IMR-90 (cell line): ENCODE results near the gene CDK7. TPM values are rescaled to one million over a fixed set of nuclear protein-coding genes. Genes with fewer than 3 reads are reported as not detected.

Source experiments
- ATAC-seq: fragments of 200-7000 bp; cut with Tn5 transposase; 2 replicates; pipeline ENCODE4 v1.9.1; 2020; ENCODE audit warnings: low read depth, mild to moderate bottlenecking, moderate library complexity
- BruUV-seq: library from RNA; stranded (reverse); fragments of 400-500 nt; replicated peaks from 2 replicates; lab custom pipeline; 2021; lab: Mats Ljungman, UMichigan
- CTCF ChIA-PET: fragments of 300-600 bp; formaldehyde crosslinking; extraction: SDS; loops from one replicate; lab custom pipeline; 2021; ENCODE audit warnings: antibody characterized with exemption; lab: Yijun Ruan, JAX
- POLR2A ChIA-PET: fragments of 300-600 bp; sonication (Branson Sonifier 250); formaldehyde crosslinking; loops from one replicate; lab custom pipeline; 2022; ENCODE audit warnings: antibody characterized with exemption; ENCODE audit not compliant: unreplicated experiment; lab: Charles Lee
- DNase-seq: peaks from one replicate; pipeline ENCODE4 v3.0.0; 2013
- H2AFZ ChIP-seq: replicated peaks from 2 replicates; pipeline ENCODE3; 2013; ENCODE audit warnings: low read length, mild to moderate bottlenecking; ENCODE audit not compliant: poor library complexity
- H2AK5ac ChIP-seq: 2 replicates; pipeline ENCODE4 v1.6.1; 2013; ENCODE audit warnings: low read depth, low read length, inconsistent platforms
- H2AK9ac ChIP-seq: replicated peaks from 2 replicates; pipeline ENCODE3; 2013; ENCODE audit warnings: mild to moderate bottlenecking, low read depth, low read length, moderate library complexity; ENCODE audit not compliant: poor library complexity
- H2BK120ac ChIP-seq: 2 replicates; pipeline ENCODE4 v1.6.1; 2013; ENCODE audit warnings: low read depth, low read length, inconsistent platforms
- H2BK15ac ChIP-seq: 3 replicates; pipeline ENCODE4 v1.6.1; 2013; ENCODE audit warnings: low read depth, low read length, inconsistent platforms
- H2BK20ac ChIP-seq: 2 replicates; pipeline ENCODE4 v1.6.1; 2013; ENCODE audit warnings: low read depth, mild to moderate bottlenecking, inconsistent platforms, low read length, moderate library complexity
- H2BK5ac ChIP-seq: 2 replicates; pipeline ENCODE4 v1.6.1; 2013; ENCODE audit warnings: mild to moderate bottlenecking, low read depth, low read length, inconsistent platforms; ENCODE audit not compliant: poor library complexity, severe bottlenecking
- H3K14ac ChIP-seq: replicated peaks from 2 replicates; pipeline ENCODE4 v1.6.1; 2013; ENCODE audit warnings: low read depth, low read length, inconsistent platforms
- H3K18ac ChIP-seq: 2 replicates; pipeline ENCODE4 v1.6.1; 2013; ENCODE audit warnings: low read depth, low read length, control low read depth
- H3K23ac ChIP-seq: 2 replicates; pipeline ENCODE4 v1.6.1; 2013; ENCODE audit warnings: low read depth, low read length, inconsistent platforms
- H3K27ac ChIP-seq: 2 replicates; pipeline ENCODE4 v1.5.1; 2013; ENCODE audit warnings: mild to moderate bottlenecking, control low read depth, low read length; ENCODE audit not compliant: insufficient read depth
- H3K27me3 ChIP-seq: 2 replicates; pipeline ENCODE4 v1.6.1; 2013; ENCODE audit warnings: low read length; ENCODE audit not compliant: control insufficient read depth, insufficient read depth
- H3K36me3 ChIP-seq: 2 replicates; pipeline ENCODE4 v1.6.1; 2013; ENCODE audit warnings: low read length, mixed read lengths; ENCODE audit not compliant: control insufficient read depth, insufficient read depth
- H3K4ac ChIP-seq: 2 replicates; pipeline ENCODE4 v1.6.1; 2013; ENCODE audit warnings: low read depth, low read length, inconsistent platforms
- H3K4me1 ChIP-seq: 2 replicates; pipeline ENCODE4 v1.6.1; 2013; ENCODE audit warnings: low read length, mixed read lengths; ENCODE audit not compliant: control insufficient read depth, insufficient read depth
- H3K4me2 ChIP-seq: 2 replicates; pipeline ENCODE4 v1.6.1; 2013; ENCODE audit warnings: low read depth, mild to moderate bottlenecking, control low read depth, low read length, moderate library complexity
- H3K4me3 ChIP-seq: 2 replicates; pipeline ENCODE4 v1.5.1; 2013; ENCODE audit warnings: low read depth, mild to moderate bottlenecking, control low read depth, low read length, moderate library complexity; ENCODE audit not compliant: insufficient read depth
- H3K56ac ChIP-seq: 2 replicates; pipeline ENCODE4 v1.6.1; 2013; ENCODE audit warnings: low read length, inconsistent platforms; ENCODE audit not compliant: insufficient read depth; ENCODE audit errors: extremely low read depth
- H3K79me1 ChIP-seq, 2 experiments: 2 replicates each; pipeline ENCODE4 v1.6.1; 2013; ENCODE audit warnings: low read length in 2 of 2, inconsistent platforms in 1 of 2, low read depth in 1 of 2
- H3K9ac ChIP-seq: 2 replicates; pipeline ENCODE4 v1.6.1; 2013; ENCODE audit warnings: low read depth, low read length, control low read depth
- H3K9me1 ChIP-seq: 2 replicates; pipeline ENCODE4 v1.6.1; 2013; ENCODE audit warnings: low read length, inconsistent platforms; ENCODE audit not compliant: insufficient read depth
- H3K9me3 ChIP-seq: 2 replicates; pipeline ENCODE4 v1.6.1; 2013; ENCODE audit warnings: low read length; ENCODE audit not compliant: control insufficient read depth, insufficient read depth
- H4K20me1 ChIP-seq: 2 replicates; pipeline ENCODE4 v1.6.1; 2013; ENCODE audit warnings: low read length, inconsistent platforms; ENCODE audit not compliant: insufficient read depth
- H4K5ac ChIP-seq: 2 replicates; pipeline ENCODE4 v1.6.1; 2013; ENCODE audit warnings: mild to moderate bottlenecking, low read depth, low read length, control low read depth
- H4K8ac ChIP-seq, 2 experiments: 2 replicates each; pipeline ENCODE4 v1.6.1; 2013; ENCODE audit warnings: low read depth in 2 of 2, low read length in 2 of 2, control low read depth in 1 of 2, inconsistent platforms in 1 of 2
- H4K91ac ChIP-seq: 2 replicates; pipeline ENCODE4 v1.6.1; 2013; ENCODE audit warnings: low read depth, low read length, inconsistent platforms; ENCODE audit not compliant: insufficient read depth
- BHLHE40 ChIP-seq: fragments of 150-350 bp; IDR thresholded peaks from 2 replicates; pipeline ENCODE4 v1.6.1; 2016; ENCODE audit warnings: mild to moderate bottlenecking, low read depth, low read length
- CEBPB ChIP-seq: IDR thresholded peaks from 2 replicates; pipeline ENCODE4 v1.6.1; 2012; ENCODE audit warnings: low read depth, low read length, improper control_type of control experiment
- CHD1 ChIP-seq: IDR thresholded peaks from 2 replicates; pipeline ENCODE4 v1.6.1; 2012; ENCODE audit warnings: low read depth, low read length, improper control_type of control experiment
- CTCF ChIP-seq: conservative IDR thresholded peaks from 2 replicates; pipeline ENCODE4 v1.5.1; 2012; ENCODE audit warnings: mild to moderate bottlenecking, low read depth, low read length, improper control_type of control experiment
- FOS ChIP-seq: fragments of 150-350 bp; IDR thresholded peaks from 2 replicates; pipeline ENCODE4 v1.6.1; 2016; ENCODE audit warnings: low read depth, low read length
- MAFK ChIP-seq: IDR thresholded peaks from 2 replicates; pipeline ENCODE4 v1.6.1; 2012; ENCODE audit warnings: low read depth, low read length, improper control_type of control experiment
- MAZ ChIP-seq: IDR thresholded peaks from 2 replicates; pipeline ENCODE4 v1.6.1; 2012; ENCODE audit warnings: low read depth, mild to moderate bottlenecking, low read length, improper control_type of control experiment, moderate library complexity, borderline replicate concordance
- MXI1 ChIP-seq: IDR thresholded peaks from 2 replicates; pipeline ENCODE4 v1.6.1; 2012; ENCODE audit warnings: low read depth, mild to moderate bottlenecking, low read length, moderate library complexity, borderline replicate concordance
- NFE2L2 ChIP-seq: fragments of 150-350 bp; IDR thresholded peaks from 2 replicates; pipeline ENCODE4 v1.6.1; 2016; ENCODE audit warnings: low read depth, mild to moderate bottlenecking, low read length
- POLR2A ChIP-seq: IDR thresholded peaks from 2 replicates; pipeline ENCODE4 v1.6.1; 2012; ENCODE audit warnings: mild to moderate bottlenecking, low read depth, low read length
- RAD21 ChIP-seq: IDR thresholded peaks from 2 replicates; pipeline ENCODE4 v1.6.1; 2012; ENCODE audit warnings: low read length, improper control_type of control experiment
- RCOR1 ChIP-seq: IDR thresholded peaks from 2 replicates; pipeline ENCODE4 v1.6.1; 2012; ENCODE audit warnings: mild to moderate bottlenecking, low read length, improper control_type of control experiment; ENCODE audit not compliant: insufficient replicate concordance
- RFX5 ChIP-seq: IDR thresholded peaks from 2 replicates; pipeline ENCODE4 v1.8.0; 2012; ENCODE audit warnings: low read depth, mild to moderate bottlenecking, low read length, moderate library complexity
- SMC3 ChIP-seq: fragments of 150-350 bp; IDR thresholded peaks from 2 replicates; pipeline ENCODE4 v1.6.1; 2016; ENCODE audit warnings: low read depth, mild to moderate bottlenecking, antibody characterized with exemption, low read length, moderate library complexity
- WGBS, 2 experiments: methylation state at CpG; one replicate each; pipeline versions ENCODE4 v1.1.5 to v1.1.7; 2013; ENCODE audit warnings: missing lambda C conversion rate in 2 of 2; ENCODE audit not compliant: insufficient read length in 1 of 2; ENCODE audit errors: extremely low coverage in 2 of 2; 5-methylcytosine and 5-hydroxymethylcytosine counted together
- dilution Hi-C: fragments of 300-500 bp; cut with HindIII; formaldehyde crosslinking; loops from one replicate; pipeline ENCODE4 v1.14.3; 2018; ENCODE audit warnings: low sequenced_read_pairs; ENCODE audit not compliant: unreplicated experiment
- in situ Hi-C: fragments of 300-500 bp; cut with MboI; formaldehyde crosslinking; loops from 3 replicates; pipeline ENCODE4 v1.14.3; 2019; ENCODE audit warnings: low sequenced_read_pairs, inconsistent platforms, mixed read lengths
- intact Hi-C: fragments of 100-400 bp; cut with micrococcal nuclease; formaldehyde crosslinking; loops from 2 replicates; pipeline ENCODE4 v1.10.0; 2022
- polyA plus RNA-seq, 3 experiments: library from polyadenylated mRNA; depleted of rRNA; stranded (reverse); fragments of >200 nt; gene quantifications; 2 replicates each; pipeline ENCODE4 v1.2.3, GENCODE V29; 2012; ENCODE audit warnings: low replicate concordance in 1 of 3
- total RNA-seq: library from RNA; depleted of rRNA; stranded (reverse); fragments of >200 nt; gene quantifications from 2 replicates; pipeline ENCODE4 v1.2.3, GENCODE V29; 2012
- TF ChIP-seq, protein P1 (sequence below): fragments of 150-350 bp; IDR thresholded peaks from 2 replicates; pipeline ENCODE4 v1.6.1; 2017; ENCODE audit warnings: mild to moderate bottlenecking, antibody characterized with exemption, low read length, low read depth
- TF ChIP-seq, protein P2 (sequence below): fragments of 150-350 bp; IDR thresholded peaks from 2 replicates; pipeline ENCODE4 v1.6.1; 2016; ENCODE audit warnings: low read depth, mild to moderate bottlenecking, low read length, moderate library complexity, borderline replicate concordance

The CDK7 gene
- total and polyA plus RNA-seq, 2 of the 4 experiments (the other 2 are of a cell fraction), result 59.8 to 65.6 TPM

DNA sequence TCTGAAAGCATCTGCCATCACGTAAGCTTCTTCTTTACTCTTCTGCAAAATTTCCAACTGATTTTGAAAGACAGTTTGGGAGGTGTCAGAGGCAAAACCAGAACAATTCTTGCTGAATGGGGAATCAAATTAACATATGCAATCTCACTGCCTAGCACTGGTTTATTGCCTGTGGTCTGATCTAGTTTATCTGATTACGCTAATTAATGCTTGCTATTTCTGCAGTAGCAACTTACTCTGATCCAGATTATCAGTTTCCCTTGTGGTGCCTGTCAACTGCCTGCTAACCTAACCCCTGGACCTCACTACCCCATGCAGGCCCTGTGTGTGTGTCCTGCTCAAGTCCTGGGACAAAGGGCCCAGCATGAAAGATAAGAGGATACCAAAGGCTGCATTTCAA is 57.6 kb downstream of the CDK7 start:
- DNase-seq, result no peak
- Histone ChIP-seq H3K14ac (no peak overlapping the region), H2BK15ac (no peak overlapping the region), H3K9me1 (no peaks in the 10 kb centered on the region; the same call in 1 of the 2 replicates), H2BK20ac (no peak overlapping the region), H4K5ac (no peak overlapping the region), H3K36me3 (no peaks in the 10 kb centered on the region; the same call in 1 of the 2 replicates), H2BK5ac (no peak overlapping the region), H3K18ac (no peak overlapping the region), H4K91ac (no peak overlapping the region), H3K27me3 (no peaks in the 10 kb centered on the region), H3K4me3 (no peak overlapping the region), H3K9ac (no peak overlapping the region), H3K79me1 (no peaks in the 10 kb centered on the region), H4K8ac (no peak overlapping the region), H2AK9ac (no peak overlapping the region), H3K27ac (no peak overlapping the region), H4K20me1 (no peaks in the 10 kb centered on the region), H3K56ac (no peak overlapping the region), H2BK120ac (no peak overlapping the region), H3K4ac (no peak overlapping the region), H3K4me1 (peaks cover 8% of the 10 kb centered on the region), H3K23ac (no peak overlapping the region), H2AFZ (no peak overlapping the region), H3K9me3 (no peaks in the 10 kb centered on the region), H3K4me2 (no peak overlapping the region), H2AK5ac (no peak overlapping the region)
- intact Hi-C loops (no loop called here), dilution Hi-C loops (no loop called here), in situ Hi-C loops (loop anchor here (5.0 kb wide), 1 partner anchor 35 kb away; no protein-coding TSS in a partner anchor)
- CTCF ChIA-PET, result no interaction called here
- no CpG with 5 or more reads among the region's 2 CpGs for WGBS, 2 experiments
- no peak for ATAC-seq
- no TSS peak for BruUV-seq
- TF ChIP-seq CHD1 (no peak), RCOR1 (no peak), POLR2A (no peak), FOS (no peak), RFX5 (no peak), MAZ (no peak), MAFK (no peak), CTCF (no peak), MXI1 (no peak), SMC3 (no peak), RAD21 (no peak), BHLHE40 (no peak), NFE2L2 (no peak), CEBPB (no peak)
- TF ChIP-seq, protein P1, sequence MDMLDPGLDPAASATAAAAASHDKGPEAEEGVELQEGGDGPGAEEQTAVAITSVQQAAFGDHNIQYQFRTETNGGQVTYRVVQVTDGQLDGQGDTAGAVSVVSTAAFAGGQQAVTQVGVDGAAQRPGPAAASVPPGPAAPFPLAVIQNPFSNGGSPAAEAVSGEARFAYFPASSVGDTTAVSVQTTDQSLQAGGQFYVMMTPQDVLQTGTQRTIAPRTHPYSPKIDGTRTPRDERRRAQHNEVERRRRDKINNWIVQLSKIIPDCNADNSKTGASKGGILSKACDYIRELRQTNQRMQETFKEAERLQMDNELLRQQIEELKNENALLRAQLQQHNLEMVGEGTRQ, result no peak
- TF ChIP-seq, protein P2, sequence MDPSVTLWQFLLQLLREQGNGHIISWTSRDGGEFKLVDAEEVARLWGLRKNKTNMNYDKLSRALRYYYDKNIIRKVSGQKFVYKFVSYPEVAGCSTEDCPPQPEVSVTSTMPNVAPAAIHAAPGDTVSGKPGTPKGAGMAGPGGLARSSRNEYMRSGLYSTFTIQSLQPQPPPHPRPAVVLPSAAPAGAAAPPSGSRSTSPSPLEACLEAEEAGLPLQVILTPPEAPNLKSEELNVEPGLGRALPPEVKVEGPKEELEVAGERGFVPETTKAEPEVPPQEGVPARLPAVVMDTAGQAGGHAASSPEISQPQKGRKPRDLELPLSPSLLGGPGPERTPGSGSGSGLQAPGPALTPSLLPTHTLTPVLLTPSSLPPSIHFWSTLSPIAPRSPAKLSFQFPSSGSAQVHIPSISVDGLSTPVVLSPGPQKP, result no peak
- POLR2A ChIA-PET, result no interaction called here
